H1 (cell line): ENCODE results near the gene SLC15A2. TPM values are rescaled to one million over a fixed set of nuclear protein-coding genes. Genes with fewer than 3 reads are reported as not detected.

Source experiments
- polyA plus RNA-seq, 7 experiments: library from polyadenylated mRNA; depleted of rRNA in 3 of 7; stranded (reverse) in 5 of 7; unstranded in 2 of 7; fragments of >200 nt in 5 of 7; fragments of 200-250 nt in 2 of 7; gene quantifications; 1 replicate in 5 of 7; 2 replicates in 1 of 7; 4 replicates in 1 of 7; pipeline versions ENCODE4 v1.2.1 to v1.2.3, GENCODE V29; 2011 to 2013; ENCODE audit warnings: missing spikeins in 2 of 7, mixed read lengths in 2 of 7
- total RNA-seq: library from RNA; stranded (reverse); fragmentation: NEBNext Ultra II Directional; extraction: Animal tissue kit (Norgen Biotek cat#: 25700); gene quantifications from 2 replicates; pipeline ENCODE4 v1.2.1, GENCODE V29; 2021
- TF ChIP-seq, protein P1 (sequence below): fragments of 300-600 bp; sonication (generic); IDR thresholded peaks from 2 replicates; pipeline ENCODE4 v1.7.1; 2012; ENCODE audit warnings: low read length, moderate library complexity, mild to moderate bottlenecking, inconsistent platforms; ENCODE audit not compliant: insufficient replicate concordance

The SLC15A2 gene
- total and polyA plus RNA-seq, 2 of the 8 experiments (the other 6 are each of a cell fraction or from before 2014, with no cell fraction given): 2.0 to 3.6 TPM

DNA sequence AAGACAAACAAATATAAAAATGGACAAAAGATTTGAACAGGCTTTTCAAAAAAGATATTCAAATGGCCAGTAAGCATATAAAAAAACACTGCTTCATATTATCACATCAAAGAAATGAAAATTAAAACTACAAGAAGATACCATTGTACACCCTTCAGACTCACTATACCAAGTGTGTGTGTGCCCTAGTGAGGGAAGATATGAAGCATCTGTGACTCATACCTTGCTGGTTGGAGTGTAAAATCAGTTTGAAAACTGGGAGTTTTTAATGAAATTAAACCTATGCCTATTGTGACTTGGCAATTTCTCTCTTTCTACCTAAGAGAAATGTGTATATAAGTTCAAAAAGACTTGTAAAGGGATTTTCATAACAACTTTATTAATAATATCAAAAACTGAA, 23.5 kb upstream of the SLC15A2 start (continued):
- TF ChIP-seq, protein P1, sequence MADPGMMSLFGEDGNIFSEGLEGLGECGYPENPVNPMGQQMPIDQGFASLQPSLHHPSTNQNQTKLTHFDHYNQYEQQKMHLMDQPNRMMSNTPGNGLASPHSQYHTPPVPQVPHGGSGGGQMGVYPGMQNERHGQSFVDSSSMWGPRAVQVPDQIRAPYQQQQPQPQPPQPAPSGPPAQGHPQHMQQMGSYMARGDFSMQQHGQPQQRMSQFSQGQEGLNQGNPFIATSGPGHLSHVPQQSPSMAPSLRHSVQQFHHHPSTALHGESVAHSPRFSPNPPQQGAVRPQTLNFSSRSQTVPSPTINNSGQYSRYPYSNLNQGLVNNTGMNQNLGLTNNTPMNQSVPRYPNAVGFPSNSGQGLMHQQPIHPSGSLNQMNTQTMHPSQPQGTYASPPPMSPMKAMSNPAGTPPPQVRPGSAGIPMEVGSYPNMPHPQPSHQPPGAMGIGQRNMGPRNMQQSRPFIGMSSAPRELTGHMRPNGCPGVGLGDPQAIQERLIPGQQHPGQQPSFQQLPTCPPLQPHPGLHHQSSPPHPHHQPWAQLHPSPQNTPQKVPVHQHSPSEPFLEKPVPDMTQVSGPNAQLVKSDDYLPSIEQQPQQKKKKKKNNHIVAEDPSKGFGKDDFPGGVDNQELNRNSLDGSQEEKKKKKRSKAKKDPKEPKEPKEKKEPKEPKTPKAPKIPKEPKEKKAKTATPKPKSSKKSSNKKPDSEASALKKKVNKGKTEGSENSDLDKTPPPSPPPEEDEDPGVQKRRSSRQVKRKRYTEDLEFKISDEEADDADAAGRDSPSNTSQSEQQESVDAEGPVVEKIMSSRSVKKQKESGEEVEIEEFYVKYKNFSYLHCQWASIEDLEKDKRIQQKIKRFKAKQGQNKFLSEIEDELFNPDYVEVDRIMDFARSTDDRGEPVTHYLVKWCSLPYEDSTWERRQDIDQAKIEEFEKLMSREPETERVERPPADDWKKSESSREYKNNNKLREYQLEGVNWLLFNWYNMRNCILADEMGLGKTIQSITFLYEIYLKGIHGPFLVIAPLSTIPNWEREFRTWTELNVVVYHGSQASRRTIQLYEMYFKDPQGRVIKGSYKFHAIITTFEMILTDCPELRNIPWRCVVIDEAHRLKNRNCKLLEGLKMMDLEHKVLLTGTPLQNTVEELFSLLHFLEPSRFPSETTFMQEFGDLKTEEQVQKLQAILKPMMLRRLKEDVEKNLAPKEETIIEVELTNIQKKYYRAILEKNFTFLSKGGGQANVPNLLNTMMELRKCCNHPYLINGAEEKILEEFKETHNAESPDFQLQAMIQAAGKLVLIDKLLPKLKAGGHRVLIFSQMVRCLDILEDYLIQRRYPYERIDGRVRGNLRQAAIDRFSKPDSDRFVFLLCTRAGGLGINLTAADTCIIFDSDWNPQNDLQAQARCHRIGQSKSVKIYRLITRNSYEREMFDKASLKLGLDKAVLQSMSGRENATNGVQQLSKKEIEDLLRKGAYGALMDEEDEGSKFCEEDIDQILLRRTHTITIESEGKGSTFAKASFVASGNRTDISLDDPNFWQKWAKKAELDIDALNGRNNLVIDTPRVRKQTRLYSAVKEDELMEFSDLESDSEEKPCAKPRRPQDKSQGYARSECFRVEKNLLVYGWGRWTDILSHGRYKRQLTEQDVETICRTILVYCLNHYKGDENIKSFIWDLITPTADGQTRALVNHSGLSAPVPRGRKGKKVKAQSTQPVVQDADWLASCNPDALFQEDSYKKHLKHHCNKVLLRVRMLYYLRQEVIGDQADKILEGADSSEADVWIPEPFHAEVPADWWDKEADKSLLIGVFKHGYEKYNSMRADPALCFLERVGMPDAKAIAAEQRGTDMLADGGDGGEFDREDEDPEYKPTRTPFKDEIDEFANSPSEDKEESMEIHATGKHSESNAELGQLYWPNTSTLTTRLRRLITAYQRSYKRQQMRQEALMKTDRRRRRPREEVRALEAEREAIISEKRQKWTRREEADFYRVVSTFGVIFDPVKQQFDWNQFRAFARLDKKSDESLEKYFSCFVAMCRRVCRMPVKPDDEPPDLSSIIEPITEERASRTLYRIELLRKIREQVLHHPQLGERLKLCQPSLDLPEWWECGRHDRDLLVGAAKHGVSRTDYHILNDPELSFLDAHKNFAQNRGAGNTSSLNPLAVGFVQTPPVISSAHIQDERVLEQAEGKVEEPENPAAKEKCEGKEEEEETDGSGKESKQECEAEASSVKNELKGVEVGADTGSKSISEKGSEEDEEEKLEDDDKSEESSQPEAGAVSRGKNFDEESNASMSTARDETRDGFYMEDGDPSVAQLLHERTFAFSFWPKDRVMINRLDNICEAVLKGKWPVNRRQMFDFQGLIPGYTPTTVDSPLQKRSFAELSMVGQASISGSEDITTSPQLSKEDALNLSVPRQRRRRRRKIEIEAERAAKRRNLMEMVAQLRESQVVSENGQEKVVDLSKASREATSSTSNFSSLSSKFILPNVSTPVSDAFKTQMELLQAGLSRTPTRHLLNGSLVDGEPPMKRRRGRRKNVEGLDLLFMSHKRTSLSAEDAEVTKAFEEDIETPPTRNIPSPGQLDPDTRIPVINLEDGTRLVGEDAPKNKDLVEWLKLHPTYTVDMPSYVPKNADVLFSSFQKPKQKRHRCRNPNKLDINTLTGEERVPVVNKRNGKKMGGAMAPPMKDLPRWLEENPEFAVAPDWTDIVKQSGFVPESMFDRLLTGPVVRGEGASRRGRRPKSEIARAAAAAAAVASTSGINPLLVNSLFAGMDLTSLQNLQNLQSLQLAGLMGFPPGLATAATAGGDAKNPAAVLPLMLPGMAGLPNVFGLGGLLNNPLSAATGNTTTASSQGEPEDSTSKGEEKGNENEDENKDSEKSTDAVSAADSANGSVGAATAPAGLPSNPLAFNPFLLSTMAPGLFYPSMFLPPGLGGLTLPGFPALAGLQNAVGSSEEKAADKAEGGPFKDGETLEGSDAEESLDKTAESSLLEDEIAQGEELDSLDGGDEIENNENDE: no peak
